ENCODE data around the gene MAB21L2.

MAB21L2 gene

DNA sequence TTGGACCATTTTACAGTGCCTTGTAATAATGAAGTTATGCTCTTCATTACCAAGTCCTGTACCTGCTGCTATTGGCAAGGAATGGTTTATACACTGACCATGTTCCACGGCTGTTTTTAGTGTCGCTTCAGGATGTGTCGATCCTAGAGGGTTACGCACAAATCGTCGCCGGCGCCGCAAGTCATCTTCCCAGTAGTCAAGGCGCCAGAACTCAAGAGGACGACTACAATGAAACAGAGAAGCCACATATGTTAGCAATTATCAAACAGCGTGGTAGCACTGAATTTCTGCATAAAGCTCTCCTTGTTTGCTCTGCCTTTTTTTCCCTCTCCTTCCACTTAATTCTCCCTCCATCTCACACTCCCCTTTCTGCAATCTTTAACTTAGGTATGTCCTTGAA lies 17.0 kb downstream of the MAB21L2 start:
- intact Hi-C loops (cut with DNase I; ENCODE audit: low total_unique reads), result no loop called here
- Histone ChIP-seq H3K27me3 (no peaks in the 10 kb centered on the region), H3K36me3 (peaks cover 0 to 3% (median 0%) of the 10 kb centered on the region in 3 donors), H3K4me1 (no peaks in the 10 kb centered on the region), H3K27ac (no peak overlapping the region), H3K4me3 (no peak overlapping the region), H3K9me3 (no peaks in the 10 kb centered on the region)
- no peak for TF ChIP-seq CTCF (IDR thresholded peaks at IDR 0.05)
- DNase-seq, result no peak

- TF ChIP-seq CTCF (IDR thresholded peaks at IDR 0.05), result no peak
- intact Hi-C loops (cut with DNase I; ENCODE audit: low total_unique reads), result no loop called here
- no peak overlapping the region for H3K4me3 ChIP-seq
Observed at GRCh38 chr4:150599547-150599946, 17.6 kb downstream of the MAB21L2 start.

GRCh38 chr4:150600812-150601445 lies 19.0 kb downstream of the MAB21L2 start:
- TF ChIP-seq CTCF (IDR thresholded peaks at IDR 0.05), result no peak
- intact Hi-C loops (cut with DNase I; ENCODE audit: low total_unique reads), result no loop called here
- H3K9me3 ChIP-seq, result no peaks in the 10 kb centered on the region
- no peaks in the 10 kb centered on the region for H3K4me1 ChIP-seq
- no peak for DNase-seq
- H3K36me3 ChIP-seq, result peaks cover 0 to 3% (median 0%) of the 10 kb centered on the region in 3 donors
- H3K4me3 ChIP-seq, result no peak overlapping the region
- H3K27ac ChIP-seq, result no peak overlapping the region
- no peaks in the 10 kb centered on the region for H3K27me3 ChIP-seq

More at GRCh38 chr4:150599547-150599946, 17.6 kb downstream of the MAB21L2 start:
- Histone ChIP-seq H3K27me3 (no peaks in the 10 kb centered on the region), H3K27ac (no peak overlapping the region), H3K4me1 (no peaks in the 10 kb centered on the region), H3K9me3 (no peaks in the 10 kb centered on the region), H3K36me3 (peaks cover 0 to 3% (median 0%) of the 10 kb centered on the region in 3 donors)
- DNase-seq, result no peak

GRCh38 chr4:150609131-150609530 lies 27.2 kb downstream of the MAB21L2 start:
- TF ChIP-seq CTCF (IDR thresholded peaks at IDR 0.05), result no peak
- Histone ChIP-seq H3K27me3 (no peaks in the 10 kb centered on the region), H3K9me3 (no peaks in the 10 kb centered on the region), H3K36me3 (no peaks in the 10 kb centered on the region), H3K4me1 (no peaks in the 10 kb centered on the region), H3K27ac (no peak overlapping the region), H3K4me3 (no peak overlapping the region)
- intact Hi-C loops (cut with DNase I; ENCODE audit: low total_unique reads), result no loop called here
- no peak for DNase-seq

DNA sequence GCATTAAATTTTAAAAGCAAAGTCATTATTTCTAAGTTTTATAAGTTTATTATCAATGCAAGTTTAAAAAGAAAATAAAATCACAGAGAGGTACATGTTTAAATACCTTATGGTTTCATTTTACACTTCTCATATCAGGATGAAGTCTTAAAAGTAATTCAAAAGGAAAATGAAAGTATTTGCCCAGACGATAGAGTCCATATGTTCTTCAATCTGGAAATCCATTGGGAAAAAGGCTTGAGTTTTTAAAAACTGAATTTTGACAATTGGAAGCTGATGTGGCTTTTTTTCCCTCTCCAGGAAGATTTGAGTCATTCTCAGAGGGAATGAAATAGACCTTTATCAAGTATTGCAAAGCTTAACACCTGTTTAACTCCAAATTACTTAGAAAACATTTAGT lies 37.1 kb downstream of the MAB21L2 start:
- Histone ChIP-seq H3K4me1 (no peaks in the 10 kb centered on the region), H3K27ac (no peak overlapping the region), H3K9me3 (no peaks in the 10 kb centered on the region), H3K4me3 (no peak overlapping the region), H3K36me3 (no peaks in the 10 kb centered on the region), H3K27me3 (no peaks in the 10 kb centered on the region)
- intact Hi-C loops (cut with DNase I; ENCODE audit: low total_unique reads), result no loop called here
- no peak for TF ChIP-seq CTCF (IDR thresholded peaks at IDR 0.05)
- no peak for DNase-seq

DNA sequence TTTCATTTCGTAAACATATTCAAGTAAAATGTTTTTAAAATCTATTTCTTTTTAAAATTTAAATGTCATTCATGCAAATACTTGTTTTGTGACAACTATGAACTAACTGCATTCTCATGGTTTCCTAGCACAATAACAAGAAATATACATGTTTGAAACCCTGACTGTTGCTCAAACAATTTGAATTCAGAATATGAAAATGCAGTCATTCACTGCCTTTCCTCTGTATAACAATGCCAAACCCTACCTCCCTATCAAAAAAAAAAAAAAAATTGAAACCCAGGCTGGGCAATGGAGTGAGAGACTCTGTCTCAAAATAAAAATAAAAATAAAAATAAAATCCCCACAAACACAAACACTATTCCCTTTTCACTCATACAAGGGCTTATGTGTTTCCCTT lies 42.1 kb downstream of the MAB21L2 start:
- no peak for TF ChIP-seq CTCF (IDR thresholded peaks at IDR 0.05)
- Histone ChIP-seq H3K9me3 (no peaks in the 10 kb centered on the region), H3K4me3 (no peak overlapping the region), H3K36me3 (no peaks in the 10 kb centered on the region), H3K27me3 (no peaks in the 10 kb centered on the region), H3K4me1 (no peaks in the 10 kb centered on the region), H3K27ac (no peak overlapping the region)
- intact Hi-C loops (cut with DNase I; ENCODE audit: low total_unique reads), result no loop called here
- no peak for DNase-seq
